ENCODE data around the gene JARID2.

GRCh38 chr6:15319677-15320076 is 73.8 kb downstream of the JARID2 start:
- TF ChIP-seq, protein P1, sequence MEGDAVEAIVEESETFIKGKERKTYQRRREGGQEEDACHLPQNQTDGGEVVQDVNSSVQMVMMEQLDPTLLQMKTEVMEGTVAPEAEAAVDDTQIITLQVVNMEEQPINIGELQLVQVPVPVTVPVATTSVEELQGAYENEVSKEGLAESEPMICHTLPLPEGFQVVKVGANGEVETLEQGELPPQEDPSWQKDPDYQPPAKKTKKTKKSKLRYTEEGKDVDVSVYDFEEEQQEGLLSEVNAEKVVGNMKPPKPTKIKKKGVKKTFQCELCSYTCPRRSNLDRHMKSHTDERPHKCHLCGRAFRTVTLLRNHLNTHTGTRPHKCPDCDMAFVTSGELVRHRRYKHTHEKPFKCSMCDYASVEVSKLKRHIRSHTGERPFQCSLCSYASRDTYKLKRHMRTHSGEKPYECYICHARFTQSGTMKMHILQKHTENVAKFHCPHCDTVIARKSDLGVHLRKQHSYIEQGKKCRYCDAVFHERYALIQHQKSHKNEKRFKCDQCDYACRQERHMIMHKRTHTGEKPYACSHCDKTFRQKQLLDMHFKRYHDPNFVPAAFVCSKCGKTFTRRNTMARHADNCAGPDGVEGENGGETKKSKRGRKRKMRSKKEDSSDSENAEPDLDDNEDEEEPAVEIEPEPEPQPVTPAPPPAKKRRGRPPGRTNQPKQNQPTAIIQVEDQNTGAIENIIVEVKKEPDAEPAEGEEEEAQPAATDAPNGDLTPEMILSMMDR (IDR thresholded peaks at IDR 0.05; ENCODE audit: low read depth, low read length, missing input control): no peak
- TF ChIP-seq RXRA (IDR thresholded peaks at IDR 0.05) (no peak), GABPA (IDR thresholded peaks at IDR 0.05 in 1 of 2, conservative IDR thresholded peaks at IDR 0.05 in 1 of 2) (no peak), TAF1 (conservative IDR thresholded peaks at IDR 0.05) (no peak), JUND (IDR thresholded peaks at IDR 0.05) (no peak)
- TF ChIP-seq, protein P2, sequence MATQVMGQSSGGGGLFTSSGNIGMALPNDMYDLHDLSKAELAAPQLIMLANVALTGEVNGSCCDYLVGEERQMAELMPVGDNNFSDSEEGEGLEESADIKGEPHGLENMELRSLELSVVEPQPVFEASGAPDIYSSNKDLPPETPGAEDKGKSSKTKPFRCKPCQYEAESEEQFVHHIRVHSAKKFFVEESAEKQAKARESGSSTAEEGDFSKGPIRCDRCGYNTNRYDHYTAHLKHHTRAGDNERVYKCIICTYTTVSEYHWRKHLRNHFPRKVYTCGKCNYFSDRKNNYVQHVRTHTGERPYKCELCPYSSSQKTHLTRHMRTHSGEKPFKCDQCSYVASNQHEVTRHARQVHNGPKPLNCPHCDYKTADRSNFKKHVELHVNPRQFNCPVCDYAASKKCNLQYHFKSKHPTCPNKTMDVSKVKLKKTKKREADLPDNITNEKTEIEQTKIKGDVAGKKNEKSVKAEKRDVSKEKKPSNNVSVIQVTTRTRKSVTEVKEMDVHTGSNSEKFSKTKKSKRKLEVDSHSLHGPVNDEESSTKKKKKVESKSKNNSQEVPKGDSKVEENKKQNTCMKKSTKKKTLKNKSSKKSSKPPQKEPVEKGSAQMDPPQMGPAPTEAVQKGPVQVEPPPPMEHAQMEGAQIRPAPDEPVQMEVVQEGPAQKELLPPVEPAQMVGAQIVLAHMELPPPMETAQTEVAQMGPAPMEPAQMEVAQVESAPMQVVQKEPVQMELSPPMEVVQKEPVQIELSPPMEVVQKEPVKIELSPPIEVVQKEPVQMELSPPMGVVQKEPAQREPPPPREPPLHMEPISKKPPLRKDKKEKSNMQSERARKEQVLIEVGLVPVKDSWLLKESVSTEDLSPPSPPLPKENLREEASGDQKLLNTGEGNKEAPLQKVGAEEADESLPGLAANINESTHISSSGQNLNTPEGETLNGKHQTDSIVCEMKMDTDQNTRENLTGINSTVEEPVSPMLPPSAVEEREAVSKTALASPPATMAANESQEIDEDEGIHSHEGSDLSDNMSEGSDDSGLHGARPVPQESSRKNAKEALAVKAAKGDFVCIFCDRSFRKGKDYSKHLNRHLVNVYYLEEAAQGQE (IDR thresholded peaks at IDR 0.05): no peak

All from liver (tissue), 3 donors.